GM12865 (cell line): ENCODE data around the gene CCDC12.

Experiments used
- DNase-seq: peaks from one replicate; pipeline ENCODE4 v3.0.0; 2010; ENCODE audit warnings: low read depth
- H3K4me3 ChIP-seq: 2 replicates; pipeline ENCODE4 v1.5.1; 2011; ENCODE audit warnings: mild to moderate bottlenecking, low read depth, low read length, control low read depth
- TF ChIP-seq, protein P1 (sequence below): IDR thresholded peaks from 2 replicates; pipeline ENCODE4 v1.5.1; 2011; ENCODE audit warnings: low read length, control low read depth, low read depth, inconsistent platforms; ENCODE audit not compliant: insufficient read depth; ENCODE audit errors: missing control alignments

The CCDC12 gene

GRCh38 chr3:47008234-47008796 lies 31.8 kb upstream of the CCDC12 start:
- no peak for DNase-seq
- H3K4me3 ChIP-seq = no peak overlapping the region
- TF ChIP-seq, protein P1, sequence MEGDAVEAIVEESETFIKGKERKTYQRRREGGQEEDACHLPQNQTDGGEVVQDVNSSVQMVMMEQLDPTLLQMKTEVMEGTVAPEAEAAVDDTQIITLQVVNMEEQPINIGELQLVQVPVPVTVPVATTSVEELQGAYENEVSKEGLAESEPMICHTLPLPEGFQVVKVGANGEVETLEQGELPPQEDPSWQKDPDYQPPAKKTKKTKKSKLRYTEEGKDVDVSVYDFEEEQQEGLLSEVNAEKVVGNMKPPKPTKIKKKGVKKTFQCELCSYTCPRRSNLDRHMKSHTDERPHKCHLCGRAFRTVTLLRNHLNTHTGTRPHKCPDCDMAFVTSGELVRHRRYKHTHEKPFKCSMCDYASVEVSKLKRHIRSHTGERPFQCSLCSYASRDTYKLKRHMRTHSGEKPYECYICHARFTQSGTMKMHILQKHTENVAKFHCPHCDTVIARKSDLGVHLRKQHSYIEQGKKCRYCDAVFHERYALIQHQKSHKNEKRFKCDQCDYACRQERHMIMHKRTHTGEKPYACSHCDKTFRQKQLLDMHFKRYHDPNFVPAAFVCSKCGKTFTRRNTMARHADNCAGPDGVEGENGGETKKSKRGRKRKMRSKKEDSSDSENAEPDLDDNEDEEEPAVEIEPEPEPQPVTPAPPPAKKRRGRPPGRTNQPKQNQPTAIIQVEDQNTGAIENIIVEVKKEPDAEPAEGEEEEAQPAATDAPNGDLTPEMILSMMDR = no peak

DNA sequence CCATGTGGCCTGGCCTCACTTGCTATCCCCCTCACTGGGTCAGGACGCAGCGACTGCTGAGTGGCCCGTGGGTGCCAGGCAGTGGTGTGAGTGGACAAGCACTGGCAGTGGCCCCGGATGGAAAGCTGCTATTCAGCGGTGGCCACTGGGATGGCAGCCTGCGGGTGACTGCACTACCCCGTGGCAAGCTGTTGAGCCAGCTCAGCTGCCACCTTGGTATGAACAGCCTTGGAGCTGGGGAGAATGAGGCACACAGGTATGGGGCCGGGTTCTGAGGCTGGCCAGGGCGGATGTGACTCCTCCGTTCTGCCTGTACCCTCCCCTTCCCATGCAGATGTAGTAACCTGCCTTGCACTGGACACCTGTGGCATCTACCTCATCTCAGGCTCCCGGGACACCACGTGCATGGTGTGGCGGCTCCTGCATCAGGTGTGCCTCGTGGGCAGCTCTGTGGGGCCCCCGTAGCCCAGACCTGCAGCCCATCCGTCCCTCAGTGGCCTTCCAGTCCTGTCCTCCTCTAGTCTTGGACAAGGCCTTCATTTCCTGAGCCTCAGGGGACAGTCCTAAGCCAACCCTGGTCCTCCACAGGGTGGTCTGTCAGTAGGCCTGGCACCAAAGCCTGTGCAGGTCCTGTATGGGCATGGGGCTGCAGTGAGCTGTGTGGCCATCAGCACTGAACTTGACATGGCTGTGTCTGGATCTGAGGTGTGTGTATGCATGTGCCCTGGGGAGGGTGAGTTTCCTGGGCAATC lies 31.1 kb upstream of the CCDC12 start:
- no peak for DNase-seq
- no peak overlapping the region for H3K4me3 ChIP-seq
- TF ChIP-seq, protein P1 = no peak

GRCh38 chr3:47007001-47007400 lies 30.5 kb upstream of the CCDC12 start:
- TF ChIP-seq, protein P1 = no peak
- DNase-seq = no peak

DNA sequence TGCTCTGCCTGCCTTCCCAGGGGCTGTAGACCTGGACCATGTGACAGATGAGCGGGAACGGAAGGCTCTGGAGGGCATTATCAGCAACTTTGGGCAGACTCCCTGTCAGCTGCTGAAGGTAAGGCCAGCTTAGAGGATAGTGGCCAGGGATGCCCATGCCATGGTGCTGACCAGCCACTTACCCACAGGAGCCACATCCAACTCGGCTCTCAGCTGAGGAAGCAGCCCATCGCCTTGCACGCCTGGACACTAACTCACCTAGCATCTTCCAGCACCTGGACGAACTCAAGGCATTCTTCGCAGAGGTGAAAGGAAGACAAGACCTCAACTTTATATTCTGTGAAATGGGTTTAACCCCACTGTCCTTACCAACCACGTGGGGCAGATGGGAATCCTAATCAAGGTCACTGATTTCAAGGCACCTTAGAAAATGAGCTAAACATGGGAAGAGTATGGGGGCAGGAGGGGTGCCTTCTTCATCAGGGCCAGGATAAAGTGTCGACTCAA lies 29.7 kb upstream of the CCDC12 start:
- DNase-seq = no peak
- TF ChIP-seq, protein P1 = no peak
- no peak overlapping the region for H3K4me3 ChIP-seq

More at GRCh38 chr3:47007001-47007400, 30.5 kb upstream of the CCDC12 start:
- H3K4me3 ChIP-seq = no peak overlapping the region

- DNase-seq = no peak
- no peak overlapping the region for H3K4me3 ChIP-seq
- TF ChIP-seq, protein P1 = no peak
Measured at GRCh38 chr3:47005212-47006144, 28.9 kb upstream of the CCDC12 start.

- H3K4me3 ChIP-seq = no peak overlapping the region
- DNase-seq = no peak
- TF ChIP-seq, protein P1 = no peak
Measured at GRCh38 chr3:47004369-47005211, 28.0 kb upstream of the CCDC12 start.
